HEK293 (cell line): ENCODE results near the gene E2F1.

Experiments
- BCL11A ChIP-seq: fragments of 450-650 bp; formaldehyde crosslinking; IDR thresholded peaks from 2 replicates; pipeline ENCODE4 v1.5.1; 2016; ENCODE audit warnings: low read depth, missing biosample characterization, missing genetic modification characterization
- GLI2 ChIP-seq: fragments of 450-650 bp; formaldehyde crosslinking; IDR thresholded peaks from 2 replicates; pipeline ENCODE4; 2017; ENCODE audit warnings: missing biosample characterization, missing genetic modification characterization, low read depth, borderline replicate concordance
- GLI4 ChIP-seq: fragments of 450-650 bp; formaldehyde crosslinking; IDR thresholded peaks from 2 replicates; pipeline ENCODE4 v1.5.1; 2016; ENCODE audit warnings: missing biosample characterization, missing genetic modification characterization
- GLIS2 ChIP-seq: fragments of 450-650 bp; formaldehyde crosslinking; IDR thresholded peaks from 2 replicates; pipeline ENCODE4 v1.5.1; 2016; ENCODE audit warnings: missing biosample characterization, missing genetic modification characterization
- KLF10 ChIP-seq: fragments of 450-650 bp; IDR thresholded peaks from 2 replicates; pipeline ENCODE4 v1.5.1; 2018; ENCODE audit warnings: missing biosample characterization, mild to moderate bottlenecking, missing genetic modification characterization
- KLF16 ChIP-seq: fragments of 450-650 bp; formaldehyde crosslinking; IDR thresholded peaks from 2 replicates; pipeline ENCODE4 v1.5.1; 2017; ENCODE audit warnings: missing biosample characterization, missing genetic modification characterization
- KLF8 ChIP-seq: fragments of 450-650 bp; formaldehyde crosslinking; IDR thresholded peaks from 2 replicates; pipeline ENCODE4 v1.5.1; 2016; ENCODE audit warnings: missing biosample characterization, missing genetic modification characterization
- OVOL3 ChIP-seq: fragments of 450-650 bp; formaldehyde crosslinking; IDR thresholded peaks from 2 replicates; pipeline ENCODE4 v1.5.1; 2016; ENCODE audit warnings: missing biosample characterization, missing genetic modification characterization
- PBX3 ChIP-seq: sonication (generic); formaldehyde crosslinking; IDR thresholded peaks from 2 replicates; pipeline ENCODE4 v1.8.1; 2022; ENCODE audit warnings: mild to moderate bottlenecking, moderate library complexity, missing genetic modification reagents
- PRDM4 ChIP-seq: fragments of 450-650 bp; formaldehyde crosslinking; IDR thresholded peaks from 2 replicates; pipeline ENCODE4 v1.5.1; 2017; ENCODE audit warnings: missing biosample characterization, missing genetic modification characterization
- SALL2 ChIP-seq: fragments of 450-650 bp; formaldehyde crosslinking; IDR thresholded peaks from 2 replicates; pipeline ENCODE4 v1.5.0; 2017; ENCODE audit warnings: missing biosample characterization, mild to moderate bottlenecking, missing genetic modification characterization, borderline replicate concordance
- SCRT2 ChIP-seq: fragments of 450-650 bp; formaldehyde crosslinking; IDR thresholded peaks from 2 replicates; pipeline ENCODE4 v1.5.1; 2016; ENCODE audit warnings: missing biosample characterization, missing genetic modification characterization
- SP7 ChIP-seq: fragments of 450-650 bp; formaldehyde crosslinking; IDR thresholded peaks from 2 replicates; pipeline ENCODE4 v1.5.1; 2016; ENCODE audit warnings: missing biosample characterization, missing genetic modification characterization
- ZBTB20 ChIP-seq: fragments of 450-650 bp; formaldehyde crosslinking; IDR thresholded peaks from 2 replicates; pipeline ENCODE4 v1.5.1; 2016; ENCODE audit warnings: missing biosample characterization, missing genetic modification characterization
- ZFP37 ChIP-seq: fragments of 450-650 bp; formaldehyde crosslinking; IDR thresholded peaks from 2 replicates; pipeline ENCODE4 v1.5.1; 2016; ENCODE audit warnings: missing biosample characterization, missing genetic modification characterization
- ZIC2 ChIP-seq: fragments of 450-650 bp; formaldehyde crosslinking; IDR thresholded peaks from 2 replicates; pipeline ENCODE4 v1.5.1; 2016; ENCODE audit warnings: missing biosample characterization, missing genetic modification characterization
- ZNF121 ChIP-seq: fragments of 450-650 bp; formaldehyde crosslinking; IDR thresholded peaks from 2 replicates; pipeline ENCODE4 v1.5.1; 2016; ENCODE audit warnings: missing biosample characterization, missing genetic modification characterization
- ZNF140 ChIP-seq: fragments of 450-650 bp; formaldehyde crosslinking; IDR thresholded peaks from 2 replicates; pipeline ENCODE4 v1.5.1; 2016; ENCODE audit warnings: missing biosample characterization, missing genetic modification characterization
- ZNF174 ChIP-seq: fragments of 450-650 bp; formaldehyde crosslinking; IDR thresholded peaks from 2 replicates; pipeline ENCODE4 v1.5.0; 2017; ENCODE audit warnings: missing biosample characterization, mild to moderate bottlenecking, missing genetic modification characterization
- ZNF184 ChIP-seq: fragments of 450-650 bp; IDR thresholded peaks from 2 replicates; pipeline ENCODE4 v1.5.1; 2018; ENCODE audit warnings: missing biosample characterization, mild to moderate bottlenecking, missing genetic modification characterization
- ZNF19 ChIP-seq: fragments of 450-650 bp; formaldehyde crosslinking; IDR thresholded peaks from 2 replicates; pipeline ENCODE4; 2016; ENCODE audit warnings: missing biosample characterization, missing genetic modification characterization, low read depth
- ZNF223 ChIP-seq: fragments of 450-650 bp; formaldehyde crosslinking; IDR thresholded peaks from 2 replicates; pipeline ENCODE4 v1.5.1; 2016; ENCODE audit warnings: missing biosample characterization, missing genetic modification characterization
- ZNF341 ChIP-seq: fragments of 450-650 bp; formaldehyde crosslinking; IDR thresholded peaks from 2 replicates; pipeline ENCODE4; 2016; ENCODE audit warnings: low read depth, missing biosample characterization, missing genetic modification characterization
- ZNF416 ChIP-seq: fragments of 450-650 bp; formaldehyde crosslinking; IDR thresholded peaks from 2 replicates; pipeline ENCODE4 v1.5.1; 2016; ENCODE audit warnings: missing biosample characterization, missing genetic modification characterization
- ZNF513 ChIP-seq: fragments of 450-650 bp; IDR thresholded peaks from 2 replicates; pipeline ENCODE4 v1.5.1; 2018; ENCODE audit warnings: missing biosample characterization, missing genetic modification characterization
- ZNF514 ChIP-seq: fragments of 450-650 bp; formaldehyde crosslinking; IDR thresholded peaks from 2 replicates; pipeline ENCODE4 v1.5.1; 2016; ENCODE audit warnings: missing biosample characterization, missing genetic modification characterization
- ZNF548 ChIP-seq: fragments of 450-650 bp; formaldehyde crosslinking; IDR thresholded peaks from 2 replicates; pipeline ENCODE4 v1.5.1; 2016; ENCODE audit warnings: missing biosample characterization, missing genetic modification characterization
- ZNF571 ChIP-seq: fragments of 450-650 bp; formaldehyde crosslinking; IDR thresholded peaks from 2 replicates; pipeline ENCODE4 v1.5.0; 2017; ENCODE audit warnings: missing biosample characterization, missing genetic modification characterization
- ZNF624 ChIP-seq: fragments of 450-650 bp; formaldehyde crosslinking; IDR thresholded peaks from 2 replicates; pipeline ENCODE4 v1.5.1; 2017; ENCODE audit warnings: missing biosample characterization, missing genetic modification characterization
- ZNF701 ChIP-seq: fragments of 450-650 bp; formaldehyde crosslinking; IDR thresholded peaks from 2 replicates; pipeline ENCODE4 v1.5.1; 2016; ENCODE audit warnings: missing biosample characterization, missing genetic modification characterization
- ZNF76 ChIP-seq: fragments of 450-650 bp; formaldehyde crosslinking; IDR thresholded peaks from 2 replicates; pipeline ENCODE4; 2016; ENCODE audit warnings: low read depth, missing biosample characterization, missing genetic modification characterization, borderline replicate concordance
- TF ChIP-seq, protein P1 (sequence below): fragments of 450-650 bp; formaldehyde crosslinking; IDR thresholded peaks from 2 replicates; pipeline ENCODE4 v1.5.0; 2017; ENCODE audit warnings: missing biosample characterization, missing genetic modification characterization, borderline replicate concordance
- TF ChIP-seq, protein P2 (sequence below): fragments of 450-650 bp; formaldehyde crosslinking; IDR thresholded peaks from 2 replicates; pipeline ENCODE4 v1.5.1; 2017; ENCODE audit warnings: missing biosample characterization, missing genetic modification characterization

The E2F1 gene

GRCh38 chr20:33674294-33675135 is 11.7 kb downstream of the E2F1 start, which contains the start of gene NECAB3 (continued):
- no peak for TF ChIP-seq ZNF121
- TF ChIP-seq ZNF548 (tag by site-specific recombination) = no peak
- no peak for TF ChIP-seq ZBTB20 (tag by site-specific recombination)
- TF ChIP-seq GLI2 = no peak
- TF ChIP-seq SP7 (tag by site-specific recombination) = peak; percentile 55; the same call in 1 of the 2 replicates
- no peak for TF ChIP-seq ZNF184 (tag by site-specific recombination)
- TF ChIP-seq ZNF416 = no peak
- peak; percentile 53; the same call in 1 of the 2 replicates for TF ChIP-seq PBX3 (CRISPR knock-in tag)
- no peak for TF ChIP-seq OVOL3 (tag by site-specific recombination)
- peak; percentile 27; the same call in 1 of the 2 replicates for TF ChIP-seq ZFP37 (tag by site-specific recombination)
- TF ChIP-seq ZNF341 (tag by site-specific recombination) = no peak
- TF ChIP-seq ZNF514 (tag by site-specific recombination) = no peak
- no peak for TF ChIP-seq ZNF223 (tag by site-specific recombination)
- no peak for TF ChIP-seq PRDM4 (tag by site-specific recombination)
- TF ChIP-seq ZNF513 (tag by site-specific recombination) = no peak
- TF ChIP-seq ZNF571 (tag by site-specific recombination) = no peak
- TF ChIP-seq ZNF76 (tag by site-specific recombination) = peak; percentile 89
- TF ChIP-seq, protein P1, sequence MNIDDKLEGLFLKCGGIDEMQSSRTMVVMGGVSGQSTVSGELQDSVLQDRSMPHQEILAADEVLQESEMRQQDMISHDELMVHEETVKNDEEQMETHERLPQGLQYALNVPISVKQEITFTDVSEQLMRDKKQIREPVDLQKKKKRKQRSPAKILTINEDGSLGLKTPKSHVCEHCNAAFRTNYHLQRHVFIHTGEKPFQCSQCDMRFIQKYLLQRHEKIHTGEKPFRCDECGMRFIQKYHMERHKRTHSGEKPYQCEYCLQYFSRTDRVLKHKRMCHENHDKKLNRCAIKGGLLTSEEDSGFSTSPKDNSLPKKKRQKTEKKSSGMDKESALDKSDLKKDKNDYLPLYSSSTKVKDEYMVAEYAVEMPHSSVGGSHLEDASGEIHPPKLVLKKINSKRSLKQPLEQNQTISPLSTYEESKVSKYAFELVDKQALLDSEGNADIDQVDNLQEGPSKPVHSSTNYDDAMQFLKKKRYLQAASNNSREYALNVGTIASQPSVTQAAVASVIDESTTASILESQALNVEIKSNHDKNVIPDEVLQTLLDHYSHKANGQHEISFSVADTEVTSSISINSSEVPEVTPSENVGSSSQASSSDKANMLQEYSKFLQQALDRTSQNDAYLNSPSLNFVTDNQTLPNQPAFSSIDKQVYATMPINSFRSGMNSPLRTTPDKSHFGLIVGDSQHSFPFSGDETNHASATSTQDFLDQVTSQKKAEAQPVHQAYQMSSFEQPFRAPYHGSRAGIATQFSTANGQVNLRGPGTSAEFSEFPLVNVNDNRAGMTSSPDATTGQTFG (tag by site-specific recombination) = no peak
- TF ChIP-seq ZNF624 (tag by site-specific recombination) = no peak
- TF ChIP-seq SCRT2 = peak; percentile 40; the same call in 1 of the 2 replicates
- TF ChIP-seq, protein P2, sequence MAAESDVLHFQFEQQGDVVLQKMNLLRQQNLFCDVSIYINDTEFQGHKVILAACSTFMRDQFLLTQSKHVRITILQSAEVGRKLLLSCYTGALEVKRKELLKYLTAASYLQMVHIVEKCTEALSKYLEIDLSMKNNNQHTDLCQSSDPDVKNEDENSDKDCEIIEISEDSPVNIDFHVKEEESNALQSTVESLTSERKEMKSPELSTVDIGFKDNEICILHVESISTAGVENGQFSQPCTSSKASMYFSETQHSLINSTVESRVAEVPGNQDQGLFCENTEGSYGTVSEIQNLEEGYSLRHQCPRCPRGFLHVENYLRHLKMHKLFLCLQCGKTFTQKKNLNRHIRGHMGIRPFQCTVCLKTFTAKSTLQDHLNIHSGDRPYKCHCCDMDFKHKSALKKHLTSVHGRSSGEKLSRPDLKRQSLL (tag by site-specific recombination) = peak; percentile 95
- no peak for TF ChIP-seq ZNF19 (tag by site-specific recombination)
- no peak for TF ChIP-seq ZNF701 (tag by site-specific recombination)
- peak; percentile 73; the same call in 1 of the 2 replicates for TF ChIP-seq KLF10
- peak; percentile 62; the same call in 1 of the 2 replicates for TF ChIP-seq KLF8 (tag by site-specific recombination)
- TF ChIP-seq ZNF140 (tag by site-specific recombination) = no peak
- no peak; the same call in 1 of the 2 replicates for TF ChIP-seq BCL11A (tag by site-specific recombination)
- TF ChIP-seq SALL2 = no peak
- TF ChIP-seq KLF16 (tag by site-specific recombination) = no peak
- no peak for TF ChIP-seq GLI4 (tag by site-specific recombination)
- TF ChIP-seq ZNF174 (tag by site-specific recombination) = no peak
- TF ChIP-seq GLIS2 (tag by site-specific recombination) = peak; percentile 65
- no peak for TF ChIP-seq ZIC2 (tag by site-specific recombination)
